Erythroblast (primary cell): Measurements from ENCODE around the gene CLDN17.

Experiments
- GATA1 ChIP-seq: IDR thresholded peaks from 2 replicates; pipeline ENCODE4 v1.6.1; 2011; ENCODE audit warnings: low read depth, mild to moderate bottlenecking, control low read depth, low read length, moderate library complexity
- POLR2A ChIP-seq: IDR thresholded peaks from 2 replicates; pipeline ENCODE4 v1.6.1; 2011; ENCODE audit warnings: mild to moderate bottlenecking, low read length

GRCh38 chr21:30116479-30116878 lies 50.1 kb downstream of the CLDN17 start:
- TF ChIP-seq POLR2A (no peak), GATA1 (no peak)
